OCI-LY7 (cell line): Measurements from ENCODE around the gene SASH1. TPM values are rescaled to one million over a fixed set of nuclear protein-coding genes. Genes with fewer than 3 reads are reported as not detected.

Experiments
- BruUV-seq: library from RNA; stranded (reverse); fragments of 400-500 nt; replicated peaks from 2 replicates; lab custom pipeline; 2021; lab: Mats Ljungman, UMichigan
- CTCF ChIA-PET: fragments of 300-600 bp; sonication (Branson Sonifier 250); formaldehyde crosslinking; loops from one replicate; lab custom pipeline; 2022; ENCODE audit warnings: antibody characterized with exemption; ENCODE audit not compliant: unreplicated experiment; lab: Charles Lee
- POLR2A ChIA-PET: fragments of 300-600 bp; sonication (Branson Sonifier 250); formaldehyde crosslinking; loops from one replicate; lab custom pipeline; 2022; ENCODE audit warnings: antibody characterized with exemption; lab: Charles Lee
- DNase-seq: peaks from one replicate; pipeline ENCODE4 v3.0.0-alpha.2; 2015; ENCODE audit warnings: low spot score
- H2AFZ ChIP-seq: fragments of 200-600 bp; sonication (generic), shearing (Covaris generic); 2 replicates; pipeline ENCODE4 v1.6.1; 2014; ENCODE audit warnings: mild to moderate bottlenecking, antibody characterized with exemption, low read length, moderate library complexity
- H3K27ac ChIP-seq: fragments of 200-600 bp; sonication (generic); 2 replicates; pipeline ENCODE4 v1.5.1; 2014; ENCODE audit warnings: mixed run types, low read depth, mild to moderate bottlenecking, moderate library complexity, low read length, inconsistent platforms; ENCODE audit not compliant: poor library complexity, severe bottlenecking
- H3K36me3 ChIP-seq: fragments of 200-600 bp; sonication (generic); 2 replicates; pipeline ENCODE4 v1.6.1; 2014; ENCODE audit warnings: mild to moderate bottlenecking, antibody characterized with exemption, low read length, moderate library complexity, mixed read lengths; ENCODE audit not compliant: insufficient read depth
- H3K4me1 ChIP-seq: fragments of 200-600 bp; sonication (generic); 2 replicates; pipeline ENCODE4 v1.5.1; 2014; ENCODE audit warnings: mild to moderate bottlenecking, low read length; ENCODE audit not compliant: insufficient read depth, poor library complexity, severe bottlenecking
- H3K4me2 ChIP-seq: fragments of 200-600 bp; sonication (generic); 2 replicates; pipeline ENCODE4 v1.6.1; 2014; ENCODE audit warnings: mild to moderate bottlenecking, low read length
- H3K4me3 ChIP-seq: fragments of 200-600 bp; sonication (generic); 2 replicates; pipeline ENCODE4 v1.5.1; 2014; ENCODE audit warnings: mild to moderate bottlenecking, low read depth, low read length; ENCODE audit not compliant: poor library complexity, severe bottlenecking
- H3K79me2 ChIP-seq: fragments of 200-600 bp; sonication (generic); 2 replicates; pipeline ENCODE4 v1.6.1; 2016; ENCODE audit warnings: low read depth, mild to moderate bottlenecking, low read length, moderate library complexity, mixed read lengths; ENCODE audit not compliant: insufficient read depth
- H3K9me2 ChIP-seq: fragments of 200-600 bp; sonication (generic); 2 replicates; pipeline ENCODE4 v1.6.1; 2016; ENCODE audit warnings: mild to moderate bottlenecking, low read length, mixed read lengths; ENCODE audit not compliant: insufficient read depth
- H3K9me3 ChIP-seq: fragments of 200-600 bp; sonication (generic); 2 replicates; pipeline ENCODE4 v1.6.1; 2014; ENCODE audit warnings: mild to moderate bottlenecking, mixed run types, low read length, mixed read lengths
- H4K20me1 ChIP-seq: fragments of 200-600 bp; sonication (generic); 2 replicates; pipeline ENCODE4 v1.6.1; 2014; ENCODE audit warnings: mild to moderate bottlenecking, antibody characterized with exemption, low read length, moderate library complexity, mixed read lengths; ENCODE audit not compliant: insufficient read depth
- CTCF ChIP-seq: fragments of 200-600 bp; sonication (generic); conservative IDR thresholded peaks from 2 replicates; pipeline ENCODE4 v1.5.1; 2014; ENCODE audit warnings: mild to moderate bottlenecking, antibody characterized with exemption, low read length, moderate library complexity, mixed read lengths
- EZH2phosphoT487 ChIP-seq: fragments of 200-600 bp; sonication (generic); IDR thresholded peaks from 2 replicates; pipeline ENCODE4 v1.6.1; 2018; ENCODE audit warnings: low read depth, borderline replicate concordance, mild to moderate bottlenecking, mixed run types, antibody characterized with exemption, low read length, moderate library complexity, mixed read lengths
- intact Hi-C: fragments of 100-400 bp; cut with micrococcal nuclease; formaldehyde crosslinking; loops from one replicate; pipeline ENCODE4 v1.10.0; 2022; ENCODE audit not compliant: unreplicated experiment
- total RNA-seq, 2 experiments: library from RNA; depleted of rRNA in 1 of 2; stranded (reverse); fragments of >200 nt in 1 of 2; shearing (Covaris generic) in 1 of 2; gene quantifications; 2 replicates each; pipeline ENCODE4 v1.2.3, GENCODE V29; 2014 to 2022

SASH1 gene
- total RNA-seq, 2 experiments from 2014 or later = not detected

DNA sequence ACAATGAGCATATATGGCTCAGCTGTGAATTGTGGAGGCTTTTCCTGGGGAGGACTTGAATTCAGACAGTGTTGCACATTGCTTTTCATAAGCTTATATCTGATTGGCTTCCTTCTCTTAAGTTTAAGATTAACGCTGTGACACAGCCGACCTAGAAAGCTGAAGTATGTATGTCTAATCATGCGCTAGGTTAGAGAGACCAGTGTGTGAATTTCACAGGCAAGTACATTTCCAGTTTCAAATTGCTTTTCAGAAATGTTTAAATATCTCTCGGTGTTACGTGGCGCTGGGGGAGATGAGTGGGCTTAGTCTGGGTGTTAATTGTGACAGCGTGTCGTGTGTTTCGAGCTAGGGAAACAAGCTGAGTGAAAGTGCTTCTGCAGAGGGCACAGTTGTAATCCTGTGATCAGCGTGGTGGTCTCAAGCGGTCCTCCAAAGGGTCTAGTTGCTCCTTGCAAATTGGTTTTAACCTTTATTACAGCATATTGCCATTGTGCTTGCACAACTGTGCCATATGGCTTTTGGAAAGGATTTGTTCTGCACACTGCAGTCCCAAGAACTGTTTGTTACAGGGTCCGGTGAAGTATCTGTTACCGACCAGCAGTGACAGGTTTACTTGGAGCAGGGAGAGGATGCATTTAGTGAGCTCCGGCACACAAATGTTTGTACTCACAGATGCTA, 166.6 kb downstream of the SASH1 start:
- BruUV-seq = no TSS peak
- ChIA-PET POLR2A (interaction anchor here (0.6 kb wide), 2 partner anchors 142 to 520 kb away, joined by 3 to 5 read pairs; no protein-coding TSS in a partner anchor), CTCF (no interaction called here)
- no peak overlapping the region for H3K4me2 ChIP-seq
- intact Hi-C loops = no loop called here
- H3K9me3 ChIP-seq = no peaks in the 10 kb centered on the region
- no peaks in the 10 kb centered on the region for H3K4me1 ChIP-seq
- H3K36me3 ChIP-seq = no peaks in the 10 kb centered on the region
- H4K20me1 ChIP-seq = no peaks in the 10 kb centered on the region
- H3K9me2 ChIP-seq = no peaks in the 10 kb centered on the region
- no peak overlapping the region for H2AFZ ChIP-seq
- no peaks in the 10 kb centered on the region for H3K79me2 ChIP-seq
- no peak overlapping the region for H3K4me3 ChIP-seq
- TF ChIP-seq EZH2phosphoT487 (no peak), CTCF (no peak)
- H3K27ac ChIP-seq = no peak overlapping the region
- no peak for DNase-seq

- H2AFZ ChIP-seq = no peak overlapping the region
- H3K4me1 ChIP-seq = no peaks in the 10 kb centered on the region
- no TSS peak for BruUV-seq
- POLR2A ChIA-PET = interaction anchor here (0.6 kb wide), 2 partner anchors 41 to 141 kb away, joined by 3 read pairs; no protein-coding TSS in a partner anchor
- H3K4me3 ChIP-seq = no peak overlapping the region
- no peak overlapping the region for H3K4me2 ChIP-seq
- H3K27ac ChIP-seq = no peak overlapping the region
- no peaks in the 10 kb centered on the region for H3K36me3 ChIP-seq
- H3K9me2 ChIP-seq = no peaks in the 10 kb centered on the region
- no peak for TF ChIP-seq EZH2phosphoT487
- TF ChIP-seq CTCF = no peak
- CTCF ChIA-PET = no interaction called here
- H3K9me3 ChIP-seq = no peaks in the 10 kb centered on the region
- H4K20me1 ChIP-seq = no peaks in the 10 kb centered on the region
- intact Hi-C loops = no loop called here
- H3K79me2 ChIP-seq = no peaks in the 10 kb centered on the region
- no peak for DNase-seq
Measured at GRCh38 chr6:148509800-148510581, 167.4 kb downstream of the SASH1 start.
